GM23338 (cell line): Measurements from ENCODE around the gene CBFA2T2. TPM values are rescaled to one million over a fixed set of nuclear protein-coding genes. Genes with fewer than 3 reads are reported as not detected.
A peak's percentile ranks its signal among the peaks of the same experiment; 100 is the strongest.

Source experiments
- ATAC-seq: fragments of 200-7000 bp; cut with Tn5 transposase; 3 replicates; pipeline ENCODE4 v1.9.1; 2020
- DNase-seq: peaks from one replicate; pipeline ENCODE4 v3.0.0-alpha.2; 2015; ENCODE audit warnings: low spot score
- H2AFZ ChIP-seq: fragments of 200-600 bp; sonication (generic); 2 replicates; pipeline ENCODE4 v1.8.0; 2016; ENCODE audit warnings: antibody characterized with exemption, mild to moderate bottlenecking, moderate library complexity
- H3F3A ChIP-seq: fragments of 200-600 bp; sonication (generic); replicated peaks from 2 replicates; pipeline ENCODE4 v1.8.0; 2017; ENCODE audit warnings: antibody characterized with exemption, mixed run types, low read depth
- H3K27ac ChIP-seq: fragments of 200-600 bp; sonication (generic); 2 replicates; pipeline ENCODE4 v1.6.1; 2016; ENCODE audit warnings: low read depth
- H3K27me3 ChIP-seq: fragments of 200-600 bp; sonication (generic); 2 replicates; pipeline ENCODE4 v1.8.0; 2016; ENCODE audit warnings: mild to moderate bottlenecking, mixed run types, moderate library complexity; ENCODE audit not compliant: insufficient read depth
- H3K36me3 ChIP-seq: fragments of 200-600 bp; sonication (generic); 2 replicates; pipeline ENCODE4 v1.8.0; 2016; ENCODE audit warnings: mild to moderate bottlenecking; ENCODE audit not compliant: insufficient read depth
- H3K4me1 ChIP-seq: fragments of 200-600 bp; sonication (generic); 2 replicates; pipeline ENCODE4 v1.8.0; 2016; ENCODE audit warnings: mild to moderate bottlenecking, moderate library complexity; ENCODE audit not compliant: insufficient read depth
- H3K4me2 ChIP-seq: fragments of 200-600 bp; sonication (generic); 2 replicates; pipeline ENCODE4 v1.7.1; 2017; ENCODE audit warnings: mixed run types
- H3K4me3 ChIP-seq: fragments of 200-600 bp; sonication (generic); 2 replicates; pipeline ENCODE4 v1.6.1; 2016; ENCODE audit warnings: mixed run types
- H3K79me2 ChIP-seq: fragments of 200-600 bp; sonication (generic); replicated peaks from 2 replicates; pipeline ENCODE4 v1.8.0; 2017; ENCODE audit warnings: mild to moderate bottlenecking; ENCODE audit not compliant: insufficient read depth
- H3K9me2 ChIP-seq: fragments of 200-600 bp; sonication (generic); 2 replicates; pipeline ENCODE4 v1.8.0; 2017; ENCODE audit not compliant: insufficient read depth
- H4K20me1 ChIP-seq: fragments of 200-600 bp; sonication (generic); replicated peaks from 2 replicates; pipeline ENCODE4 v1.8.0; 2017; ENCODE audit warnings: mild to moderate bottlenecking; ENCODE audit not compliant: insufficient read depth
- H3K27ac Mint-ChIP-seq: 2 replicates; pipeline ENCODE4 v1.8.0; 2020; ENCODE audit warnings: inconsistent platforms, mild to moderate bottlenecking, moderate library complexity, mixed read lengths
- H3K27me3 Mint-ChIP-seq: 3 replicates; pipeline ENCODE4 v1.8.0; 2022; ENCODE audit warnings: low read depth, mild to moderate bottlenecking, moderate library complexity, mixed read lengths, inconsistent platforms; ENCODE audit not compliant: insufficient read depth, poor library complexity
- H3K36me3 Mint-ChIP-seq: 3 replicates; pipeline ENCODE4 v1.8.0; 2021; ENCODE audit warnings: low read depth, mild to moderate bottlenecking, inconsistent platforms, moderate library complexity, mixed read lengths
- H3K4me1 Mint-ChIP-seq: 3 replicates; pipeline ENCODE4 v1.8.0; 2020; ENCODE audit warnings: mild to moderate bottlenecking, inconsistent platforms, mixed read lengths
- H3K4me3 Mint-ChIP-seq: 3 replicates; pipeline ENCODE4 v1.8.0; 2021; ENCODE audit warnings: moderate library complexity, mild to moderate bottlenecking, inconsistent platforms, mixed read lengths
- H3K9me3 Mint-ChIP-seq: 3 replicates; pipeline ENCODE4 v1.8.0; 2020; ENCODE audit warnings: moderate library complexity, mild to moderate bottlenecking, inconsistent platforms, mixed read lengths
- CREB1 ChIP-seq: fragments of 250-450 bp; sonication (Bioruptor Pico); IDR thresholded peaks from 2 replicates; pipeline ENCODE4 v1.5.0; 2020; ENCODE audit warnings: low read depth, mild to moderate bottlenecking, moderate library complexity
- EZH2 ChIP-seq: fragments of 200-600 bp; sonication (generic); IDR thresholded peaks from one replicate; pipeline ENCODE4 v1.8.0; 2017; ENCODE audit warnings: antibody characterized with exemption, mild to moderate bottlenecking, low read depth; ENCODE audit not compliant: unreplicated experiment
- JUNB ChIP-seq: IDR thresholded peaks from one replicate; pipeline ENCODE4 v1.6.1; 2016; ENCODE audit warnings: antibody characterized with exemption; ENCODE audit not compliant: unreplicated experiment
- NANOG ChIP-seq: IDR thresholded peaks from 2 replicates; pipeline ENCODE4 v1.6.1; 2016; ENCODE audit warnings: antibody characterized with exemption, borderline replicate concordance
- POLR2AphosphoS5 ChIP-seq: IDR thresholded peaks from 2 replicates; pipeline ENCODE4 v1.6.1; 2016; ENCODE audit warnings: antibody characterized with exemption, low read depth
- STAT1 ChIP-seq: IDR thresholded peaks from one replicate; pipeline ENCODE4 v1.6.1; 2016; ENCODE audit warnings: antibody characterized with exemption; ENCODE audit not compliant: unreplicated experiment
- ZNF114 ChIP-seq: fragments of 250-450 bp; sonication (Bioruptor Pico); IDR thresholded peaks from 2 replicates; pipeline ENCODE4 v1.5.0; 2020; ENCODE audit warnings: mild to moderate bottlenecking, moderate library complexity
- ZNF331 ChIP-seq: fragments of 250-450 bp; sonication (Bioruptor Pico); IDR thresholded peaks from 2 replicates; pipeline ENCODE4 v1.5.0; 2020; ENCODE audit warnings: low read depth, mild to moderate bottlenecking, moderate library complexity
- polyA plus RNA-seq: library from polyadenylated mRNA; unstranded; fragments of >200 nt; fragmentation: Nextera tagmentation; extraction: Ambion mirVana; gene quantifications from 2 replicates; pipeline ENCODE4 v1.2.1, GENCODE V29; 2016
- total RNA-seq: library from RNA; depleted of rRNA; stranded (reverse); fragments of >200 nt; shearing (Covaris generic); gene quantifications from 2 replicates; pipeline ENCODE4 v1.2.3, GENCODE V29; 2014
- TF ChIP-seq, protein P1 (sequence below): IDR thresholded peaks from one replicate; pipeline ENCODE4 v1.6.1; 2018; ENCODE audit warnings: antibody characterized with exemption; ENCODE audit not compliant: unreplicated experiment
- TF ChIP-seq, protein P2 (sequence below): IDR thresholded peaks from 2 replicates; pipeline ENCODE4 v1.6.1; 2016; ENCODE audit warnings: antibody characterized with exemption
- TF ChIP-seq, protein P3 (sequence below), 2 experiments: fragments of 200-600 bp in 1 of 2; sonication (generic) in 1 of 2; conservative IDR thresholded peaks; 2 replicates each; pipeline versions ENCODE4 v1.5.1 to v1.6.1; 2016 to 2017; ENCODE audit warnings: antibody characterized with exemption in 2 of 2, low read depth in 2 of 2, mild to moderate bottlenecking in 2 of 2, moderate library complexity in 1 of 2

CBFA2T2 gene
- total and polyA plus RNA-seq, 2 experiments from 2014 or later, result 12.7 to 15.8 TPM

DNA sequence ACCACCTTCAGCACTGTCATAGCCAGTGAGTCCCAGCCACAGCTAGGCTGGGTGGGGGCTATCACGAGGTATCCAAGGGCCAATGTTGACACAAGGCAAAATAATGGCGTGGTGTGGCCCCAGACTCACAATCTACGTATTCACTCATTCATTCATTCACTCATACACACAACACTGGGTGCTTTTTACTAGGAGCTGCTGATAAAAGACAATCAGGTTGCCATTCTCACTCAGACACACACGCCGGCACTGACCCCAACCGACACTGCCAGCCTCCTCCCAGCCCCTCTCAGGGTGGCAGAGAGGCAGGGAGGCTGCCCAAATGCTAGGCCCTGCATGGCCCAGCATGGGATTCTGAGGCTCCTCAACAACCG lies 170.8 kb downstream of the CBFA2T2 start (continued):
- TF ChIP-seq, protein P1, sequence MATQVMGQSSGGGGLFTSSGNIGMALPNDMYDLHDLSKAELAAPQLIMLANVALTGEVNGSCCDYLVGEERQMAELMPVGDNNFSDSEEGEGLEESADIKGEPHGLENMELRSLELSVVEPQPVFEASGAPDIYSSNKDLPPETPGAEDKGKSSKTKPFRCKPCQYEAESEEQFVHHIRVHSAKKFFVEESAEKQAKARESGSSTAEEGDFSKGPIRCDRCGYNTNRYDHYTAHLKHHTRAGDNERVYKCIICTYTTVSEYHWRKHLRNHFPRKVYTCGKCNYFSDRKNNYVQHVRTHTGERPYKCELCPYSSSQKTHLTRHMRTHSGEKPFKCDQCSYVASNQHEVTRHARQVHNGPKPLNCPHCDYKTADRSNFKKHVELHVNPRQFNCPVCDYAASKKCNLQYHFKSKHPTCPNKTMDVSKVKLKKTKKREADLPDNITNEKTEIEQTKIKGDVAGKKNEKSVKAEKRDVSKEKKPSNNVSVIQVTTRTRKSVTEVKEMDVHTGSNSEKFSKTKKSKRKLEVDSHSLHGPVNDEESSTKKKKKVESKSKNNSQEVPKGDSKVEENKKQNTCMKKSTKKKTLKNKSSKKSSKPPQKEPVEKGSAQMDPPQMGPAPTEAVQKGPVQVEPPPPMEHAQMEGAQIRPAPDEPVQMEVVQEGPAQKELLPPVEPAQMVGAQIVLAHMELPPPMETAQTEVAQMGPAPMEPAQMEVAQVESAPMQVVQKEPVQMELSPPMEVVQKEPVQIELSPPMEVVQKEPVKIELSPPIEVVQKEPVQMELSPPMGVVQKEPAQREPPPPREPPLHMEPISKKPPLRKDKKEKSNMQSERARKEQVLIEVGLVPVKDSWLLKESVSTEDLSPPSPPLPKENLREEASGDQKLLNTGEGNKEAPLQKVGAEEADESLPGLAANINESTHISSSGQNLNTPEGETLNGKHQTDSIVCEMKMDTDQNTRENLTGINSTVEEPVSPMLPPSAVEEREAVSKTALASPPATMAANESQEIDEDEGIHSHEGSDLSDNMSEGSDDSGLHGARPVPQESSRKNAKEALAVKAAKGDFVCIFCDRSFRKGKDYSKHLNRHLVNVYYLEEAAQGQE, result no peak
- no peak for TF ChIP-seq STAT1
- TF ChIP-seq ZNF331 (CRISPR knock-in tag), result no peak
- TF ChIP-seq, protein P2, sequence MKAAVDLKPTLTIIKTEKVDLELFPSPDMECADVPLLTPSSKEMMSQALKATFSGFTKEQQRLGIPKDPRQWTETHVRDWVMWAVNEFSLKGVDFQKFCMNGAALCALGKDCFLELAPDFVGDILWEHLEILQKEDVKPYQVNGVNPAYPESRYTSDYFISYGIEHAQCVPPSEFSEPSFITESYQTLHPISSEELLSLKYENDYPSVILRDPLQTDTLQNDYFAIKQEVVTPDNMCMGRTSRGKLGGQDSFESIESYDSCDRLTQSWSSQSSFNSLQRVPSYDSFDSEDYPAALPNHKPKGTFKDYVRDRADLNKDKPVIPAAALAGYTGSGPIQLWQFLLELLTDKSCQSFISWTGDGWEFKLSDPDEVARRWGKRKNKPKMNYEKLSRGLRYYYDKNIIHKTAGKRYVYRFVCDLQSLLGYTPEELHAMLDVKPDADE, result no peak
- TF ChIP-seq POLR2AphosphoS5, result no peak
- no peak for TF ChIP-seq EZH2

DNA sequence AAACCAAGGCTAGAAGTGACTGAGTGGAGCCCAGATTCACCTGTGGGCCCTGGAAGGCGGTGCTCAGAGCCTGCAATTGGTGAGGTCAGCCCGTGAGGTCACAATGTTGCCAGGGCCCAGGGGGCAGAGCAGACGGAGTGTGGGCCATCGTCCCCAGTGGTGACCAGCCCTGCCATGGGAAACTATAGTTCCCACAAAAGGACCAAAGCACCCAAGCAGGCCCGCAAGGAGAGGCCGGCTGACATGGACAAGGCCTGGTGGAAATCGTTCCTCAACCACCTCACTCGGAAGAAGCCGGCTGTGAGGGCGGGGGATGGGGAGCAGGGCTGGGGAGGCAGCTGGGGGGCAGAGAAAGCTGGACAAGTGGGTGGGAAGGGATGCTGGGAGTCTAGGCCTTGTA lies 172.3 kb downstream of the CBFA2T2 start, which contains the start of gene C20orf144:
Gene C20orf144, plus strand, starts transcription at position 156 of the 400 bp plus-strand sequence. Its CDS starts 19 bp downstream, at position 175.
- Histone ChIP-seq H4K20me1 (no peaks in the 10 kb centered on the region; the same call in 1 of the 2 replicates), H3K4me3 (peak within 1 kb of the TSS; percentile 90), H3F3A (peaks cover 11% of the 10 kb centered on the region; the same call in 1 of the 2 replicates), H3K27me3 (peaks cover 6% of the 10 kb centered on the region; the same call in 1 of the 2 replicates), H2AFZ (peak within 1 kb of the TSS; percentile 86), H3K79me2 (no peaks in the 10 kb centered on the region), H3K4me1 (peaks cover 14% of the 10 kb centered on the region; the same call in 1 of the 2 replicates), H3K27ac (no peak within 1 kb of the TSS), H3K36me3 (no peaks in the 10 kb centered on the region), H3K9me2 (no peaks in the 10 kb centered on the region), H3K4me2 (peak within 1 kb of the TSS; percentile 91)
- ATAC-seq (no peak), DNase-seq (no peak)
- H3K4me1 Mint-ChIP-seq, result peaks cover 28% of the 10 kb centered on the region
- H3K4me3 Mint-ChIP-seq, result peak within 1 kb of the TSS; percentile 76
- H3K36me3 Mint-ChIP-seq, result no peaks in the 10 kb centered on the region; the same call in 2 of the 3 replicates
- no peaks in the 10 kb centered on the region for H3K9me3 Mint-ChIP-seq
- no peak within 1 kb of the TSS for H3K27ac Mint-ChIP-seq
- H3K27me3 Mint-ChIP-seq, result peaks cover 25% of the 10 kb centered on the region
- no peak for TF ChIP-seq ZNF114 (CRISPR knock-in tag)
- no peak for TF ChIP-seq CREB1
- TF ChIP-seq POLR2AphosphoS5, result no peak
- TF ChIP-seq, protein P2, result no peak
- no peak for TF ChIP-seq JUNB
- no peak for TF ChIP-seq ZNF331 (CRISPR knock-in tag)
- TF ChIP-seq NANOG, result no peak
- TF ChIP-seq, protein P3, sequence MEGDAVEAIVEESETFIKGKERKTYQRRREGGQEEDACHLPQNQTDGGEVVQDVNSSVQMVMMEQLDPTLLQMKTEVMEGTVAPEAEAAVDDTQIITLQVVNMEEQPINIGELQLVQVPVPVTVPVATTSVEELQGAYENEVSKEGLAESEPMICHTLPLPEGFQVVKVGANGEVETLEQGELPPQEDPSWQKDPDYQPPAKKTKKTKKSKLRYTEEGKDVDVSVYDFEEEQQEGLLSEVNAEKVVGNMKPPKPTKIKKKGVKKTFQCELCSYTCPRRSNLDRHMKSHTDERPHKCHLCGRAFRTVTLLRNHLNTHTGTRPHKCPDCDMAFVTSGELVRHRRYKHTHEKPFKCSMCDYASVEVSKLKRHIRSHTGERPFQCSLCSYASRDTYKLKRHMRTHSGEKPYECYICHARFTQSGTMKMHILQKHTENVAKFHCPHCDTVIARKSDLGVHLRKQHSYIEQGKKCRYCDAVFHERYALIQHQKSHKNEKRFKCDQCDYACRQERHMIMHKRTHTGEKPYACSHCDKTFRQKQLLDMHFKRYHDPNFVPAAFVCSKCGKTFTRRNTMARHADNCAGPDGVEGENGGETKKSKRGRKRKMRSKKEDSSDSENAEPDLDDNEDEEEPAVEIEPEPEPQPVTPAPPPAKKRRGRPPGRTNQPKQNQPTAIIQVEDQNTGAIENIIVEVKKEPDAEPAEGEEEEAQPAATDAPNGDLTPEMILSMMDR (conservative IDR thresholded peaks at IDR 0.05; ENCODE audit: low read depth in 2 of 2), result no peak
